Hepatocyte (in vitro differentiated cells): Measurements from ENCODE around the gene PLG.

Source experiments
- CTCF ChIP-seq: fragments of 200-600 bp; sonication (generic); IDR thresholded peaks from 2 replicates; pipeline ENCODE4 v1.5.1; 2016; ENCODE audit warnings: antibody characterized with exemption, mild to moderate bottlenecking; ENCODE audit not compliant: poor library complexity
- EZH2 ChIP-seq: fragments of 200-600 bp; sonication (generic); IDR thresholded peaks from 2 replicates; pipeline ENCODE4 v1.6.1; 2016; ENCODE audit warnings: antibody characterized with exemption, mild to moderate bottlenecking, borderline replicate concordance
- EZH2phosphoT487 ChIP-seq: fragments of 200-600 bp; sonication (generic); IDR thresholded peaks from one replicate; pipeline ENCODE4 v1.6.1; 2018; ENCODE audit warnings: antibody characterized with exemption, mild to moderate bottlenecking, low read depth, moderate library complexity; ENCODE audit not compliant: unreplicated experiment, severe bottlenecking

GRCh38 chr6:160678744-160679401, 23.2 kb upstream of the PLG start:
- TF ChIP-seq CTCF (no peak), EZH2 (no peak), EZH2phosphoT487 (no peak)
